ENCODE data around the gene CMTM5. TPM values are rescaled to one million over a fixed set of nuclear protein-coding genes. Genes with fewer than 3 reads are reported as not detected.

The CMTM5 gene
- total RNA-seq, 1 donor from 2014 or later = not detected

DNA sequence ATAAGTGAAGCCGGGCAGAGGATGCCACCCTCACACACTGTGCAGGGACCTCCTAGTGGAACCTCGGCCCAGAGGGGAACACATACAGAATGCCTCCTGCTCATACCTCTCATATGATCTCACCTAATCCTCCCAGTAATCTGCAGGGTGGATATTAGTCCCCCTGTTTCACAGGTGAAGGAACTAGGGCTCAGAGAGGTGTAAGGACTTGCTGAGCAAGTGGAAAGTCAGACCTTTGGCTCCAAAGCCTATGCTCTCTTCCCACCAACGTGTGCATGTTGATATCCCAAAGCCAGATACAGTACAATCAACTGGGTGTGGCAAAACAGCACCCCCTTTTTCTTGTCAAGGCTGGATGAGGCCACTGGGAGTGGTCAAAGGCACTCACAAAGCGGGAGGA lies 27.1 kb downstream of the CMTM5 start:
- Mint-ChIP-seq H3K9me3 (ENCODE audit: low read depth) (no peaks in the 10 kb centered on the region), H3K27ac (ENCODE audit: unreplicated experiment) (no peak overlapping the region), H3K4me3 (ENCODE audit: unreplicated experiment) (no peak overlapping the region), H3K36me3 (ENCODE audit: low read depth) (no peaks in the 10 kb centered on the region), H3K27me3 (ENCODE audit: low read depth) (peaks cover 51% of the 10 kb centered on the region), H3K4me1 (ENCODE audit: low read depth) (no peaks in the 10 kb centered on the region)
- TF ChIP-seq, protein P1, sequence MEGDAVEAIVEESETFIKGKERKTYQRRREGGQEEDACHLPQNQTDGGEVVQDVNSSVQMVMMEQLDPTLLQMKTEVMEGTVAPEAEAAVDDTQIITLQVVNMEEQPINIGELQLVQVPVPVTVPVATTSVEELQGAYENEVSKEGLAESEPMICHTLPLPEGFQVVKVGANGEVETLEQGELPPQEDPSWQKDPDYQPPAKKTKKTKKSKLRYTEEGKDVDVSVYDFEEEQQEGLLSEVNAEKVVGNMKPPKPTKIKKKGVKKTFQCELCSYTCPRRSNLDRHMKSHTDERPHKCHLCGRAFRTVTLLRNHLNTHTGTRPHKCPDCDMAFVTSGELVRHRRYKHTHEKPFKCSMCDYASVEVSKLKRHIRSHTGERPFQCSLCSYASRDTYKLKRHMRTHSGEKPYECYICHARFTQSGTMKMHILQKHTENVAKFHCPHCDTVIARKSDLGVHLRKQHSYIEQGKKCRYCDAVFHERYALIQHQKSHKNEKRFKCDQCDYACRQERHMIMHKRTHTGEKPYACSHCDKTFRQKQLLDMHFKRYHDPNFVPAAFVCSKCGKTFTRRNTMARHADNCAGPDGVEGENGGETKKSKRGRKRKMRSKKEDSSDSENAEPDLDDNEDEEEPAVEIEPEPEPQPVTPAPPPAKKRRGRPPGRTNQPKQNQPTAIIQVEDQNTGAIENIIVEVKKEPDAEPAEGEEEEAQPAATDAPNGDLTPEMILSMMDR (IDR thresholded peaks at IDR 0.05) = no peak
- DNase-seq (ENCODE audit: low spot score) = no peak

DNA sequence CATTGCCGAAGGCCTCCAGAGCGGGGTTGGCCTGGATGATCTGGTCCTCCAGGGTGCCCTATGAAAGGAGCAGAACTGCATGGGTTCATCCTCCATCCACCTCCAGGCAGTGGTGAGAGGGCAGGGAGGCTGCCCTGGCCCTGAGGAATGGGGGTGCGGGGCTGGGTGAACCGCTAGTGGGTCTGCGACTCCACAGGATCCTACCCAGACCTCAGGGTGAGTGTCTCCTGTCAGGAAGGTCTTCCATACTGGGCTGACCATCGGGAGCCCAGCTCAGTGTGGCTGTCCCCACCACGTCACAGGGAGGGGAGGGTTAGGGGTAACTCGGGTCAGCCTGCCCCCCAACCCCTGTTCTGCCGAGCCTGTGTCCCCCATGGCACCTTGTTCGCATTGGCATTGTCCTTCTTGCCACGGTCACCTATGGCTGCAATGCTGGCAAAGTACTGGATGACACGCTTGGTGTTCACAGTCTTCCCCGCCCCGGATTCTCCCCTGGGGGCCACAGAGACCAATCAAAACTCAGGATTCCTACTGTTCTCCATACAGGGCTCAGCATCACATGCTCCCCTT lies 27.6 kb downstream of the CMTM5 start:
- Mint-ChIP-seq H3K27me3 (ENCODE audit: low read depth) (peaks cover 53% of the 10 kb centered on the region), H3K36me3 (ENCODE audit: low read depth) (no peaks in the 10 kb centered on the region), H3K27ac (ENCODE audit: unreplicated experiment) (no peak overlapping the region), H3K4me3 (ENCODE audit: unreplicated experiment) (no peak overlapping the region), H3K4me1 (ENCODE audit: low read depth) (no peaks in the 10 kb centered on the region), H3K9me3 (ENCODE audit: low read depth) (no peaks in the 10 kb centered on the region)
- DNase-seq (ENCODE audit: low spot score) = no peak
- TF ChIP-seq, protein P1 (IDR thresholded peaks at IDR 0.05) = no peak

DNA sequence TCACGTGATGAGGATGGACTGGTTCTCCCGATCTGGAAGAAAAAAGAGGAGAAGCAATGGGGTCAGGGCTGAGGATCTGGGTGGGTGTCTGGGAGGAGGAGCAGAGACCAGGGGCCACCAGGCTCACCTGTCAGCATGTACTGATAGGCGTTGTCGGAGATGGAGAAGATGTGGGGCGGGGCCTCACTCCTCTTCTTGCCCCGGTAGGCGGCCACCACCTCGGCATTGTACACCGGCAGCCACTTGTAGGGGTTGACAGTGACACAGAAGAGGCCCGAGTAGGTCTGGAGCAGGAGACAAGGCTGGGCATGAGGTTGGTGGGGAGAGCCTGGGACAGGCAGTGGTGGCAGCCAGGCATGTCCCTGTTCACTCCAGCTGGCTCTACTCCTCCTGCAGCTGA lies 28.2 kb downstream of the CMTM5 start:
- H3K27ac Mint-ChIP-seq (ENCODE audit: unreplicated experiment) = no peak overlapping the region
- no peaks in the 10 kb centered on the region for H3K9me3 Mint-ChIP-seq (ENCODE audit: low read depth)
- H3K27me3 Mint-ChIP-seq (ENCODE audit: low read depth) = peaks cover 53% of the 10 kb centered on the region
- no peaks in the 10 kb centered on the region for H3K36me3 Mint-ChIP-seq (ENCODE audit: low read depth)
- DNase-seq (ENCODE audit: low spot score) = no peak
- no peak overlapping the region for H3K4me3 Mint-ChIP-seq (ENCODE audit: unreplicated experiment)
- TF ChIP-seq, protein P1 (IDR thresholded peaks at IDR 0.05) = no peak
- H3K4me1 Mint-ChIP-seq (ENCODE audit: low read depth) = no peaks in the 10 kb centered on the region

DNA sequence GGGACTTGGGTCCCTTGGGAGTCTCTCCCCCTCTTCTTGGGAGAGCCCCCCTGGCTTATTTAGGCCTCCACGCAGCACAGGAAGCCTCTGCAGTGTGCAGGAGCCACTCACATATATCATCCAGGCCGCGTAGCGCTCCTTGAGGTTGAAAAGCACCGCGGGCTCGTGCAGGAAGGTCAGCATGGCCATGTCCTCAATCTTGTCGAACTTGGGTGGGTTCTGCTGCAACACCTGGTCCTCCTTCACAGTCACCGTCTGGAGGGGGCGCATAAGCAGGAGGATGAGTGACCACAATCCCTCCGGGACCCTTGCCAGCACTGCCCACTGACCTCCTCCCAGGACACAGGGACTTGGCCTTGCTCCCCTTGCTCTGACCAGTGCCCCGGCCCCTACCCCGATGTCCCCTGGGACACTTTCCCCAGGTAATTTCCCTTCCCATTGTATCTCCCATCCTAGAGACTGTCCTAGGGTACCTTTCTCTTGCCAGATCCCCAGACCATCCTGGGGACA lies 28.7 kb downstream of the CMTM5 start:
- Mint-ChIP-seq H3K4me3 (ENCODE audit: unreplicated experiment) (no peak overlapping the region), H3K4me1 (ENCODE audit: low read depth) (no peaks in the 10 kb centered on the region), H3K27ac (ENCODE audit: unreplicated experiment) (no peak overlapping the region), H3K9me3 (ENCODE audit: low read depth) (no peaks in the 10 kb centered on the region), H3K27me3 (ENCODE audit: low read depth) (peaks cover 57% of the 10 kb centered on the region), H3K36me3 (ENCODE audit: low read depth) (no peaks in the 10 kb centered on the region)
- TF ChIP-seq, protein P1 (IDR thresholded peaks at IDR 0.05) = no peak
- no peak for DNase-seq (ENCODE audit: low spot score)

DNA sequence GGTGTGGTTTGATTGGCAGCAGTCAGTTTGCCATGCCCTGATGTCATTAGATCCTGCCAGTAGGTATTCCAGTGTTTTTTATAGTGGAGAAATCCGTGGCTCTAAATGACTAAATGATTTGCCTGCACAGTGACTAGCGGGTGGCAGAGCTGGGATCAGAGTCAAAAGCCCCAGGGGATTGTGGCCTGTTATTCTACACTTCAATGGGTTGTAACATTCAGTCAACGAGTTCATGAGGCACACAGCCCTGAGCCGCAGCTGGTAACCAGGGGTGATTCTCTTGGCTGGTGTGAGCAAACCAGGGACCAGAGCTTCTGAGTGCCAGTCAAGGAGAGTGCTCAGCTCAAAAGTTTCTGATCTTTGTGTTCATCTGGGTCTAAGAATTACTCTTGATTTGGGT lies 29.4 kb downstream of the CMTM5 start:
- Mint-ChIP-seq H3K9me3 (ENCODE audit: low read depth) (no peaks in the 10 kb centered on the region), H3K27ac (ENCODE audit: unreplicated experiment) (no peak overlapping the region), H3K4me1 (ENCODE audit: low read depth) (no peaks in the 10 kb centered on the region), H3K36me3 (ENCODE audit: low read depth) (no peaks in the 10 kb centered on the region), H3K27me3 (ENCODE audit: low read depth) (peaks cover 63% of the 10 kb centered on the region), H3K4me3 (ENCODE audit: unreplicated experiment) (no peak overlapping the region)
- TF ChIP-seq, protein P1 (IDR thresholded peaks at IDR 0.05) = no peak
- no peak for DNase-seq (ENCODE audit: low spot score)
